Measurements from ENCODE around the gene SPDEF.

- TF ChIP-seq CTCF (IDR thresholded peaks at IDR 0.05) (no peak), POLR2A (IDR thresholded peaks at IDR 0.05) (no peak)
These were observed 40.4 kb downstream of the SPDEF start for GRCh38 chr6:34515473-34516387.

Data from heart left ventricle (tissue), 13 donors.